AG09309 (cell line): ENCODE data around the gene BICDL2.
A peak's percentile ranks its signal among the peaks of the same experiment; 100 is the strongest.

Source experiments
- DNase-seq: peaks from one replicate; pipeline ENCODE4 v3.0.0-alpha.2; 2010; ENCODE audit warnings: low read depth
- H3K4me3 ChIP-seq: 2 replicates; pipeline ENCODE4 v1.5.1; 2011; ENCODE audit warnings: mild to moderate bottlenecking, low read depth, low read length, moderate library complexity; ENCODE audit not compliant: control insufficient read depth
- CTCF ChIP-seq: IDR thresholded peaks from 2 replicates; pipeline ENCODE4 v1.5.1; 2011; ENCODE audit warnings: mild to moderate bottlenecking, low read depth, low read length, inconsistent platforms; ENCODE audit not compliant: insufficient read depth, control insufficient read depth; ENCODE audit errors: missing control alignments

BICDL2 gene

DNA sequence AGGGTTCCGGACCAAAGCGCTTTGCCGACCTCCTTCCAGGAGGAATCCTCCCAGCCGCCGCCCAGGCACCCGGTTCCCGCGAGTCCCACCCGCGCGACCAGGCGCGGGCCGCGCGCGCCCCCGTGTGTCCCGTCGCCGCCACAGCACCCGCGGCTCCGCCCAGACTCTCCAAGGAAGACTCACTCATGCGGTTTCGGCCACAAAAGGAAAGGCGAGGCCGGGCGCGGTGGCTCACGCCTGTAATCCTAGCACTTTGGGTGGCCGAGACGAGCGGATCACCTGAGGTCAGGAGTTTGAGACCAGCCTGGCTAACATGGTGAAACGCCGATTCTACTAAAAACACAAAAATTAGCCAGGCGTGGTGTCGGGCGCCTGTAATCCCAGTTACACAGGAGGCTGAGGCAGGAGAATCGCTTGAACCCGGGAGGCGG, 53.0 kb downstream of the BICDL2 start:
- TF ChIP-seq CTCF: peak; percentile 49
- DNase-seq: no peak
- H3K4me3 ChIP-seq: peak overlapping the region; percentile 24

DNA sequence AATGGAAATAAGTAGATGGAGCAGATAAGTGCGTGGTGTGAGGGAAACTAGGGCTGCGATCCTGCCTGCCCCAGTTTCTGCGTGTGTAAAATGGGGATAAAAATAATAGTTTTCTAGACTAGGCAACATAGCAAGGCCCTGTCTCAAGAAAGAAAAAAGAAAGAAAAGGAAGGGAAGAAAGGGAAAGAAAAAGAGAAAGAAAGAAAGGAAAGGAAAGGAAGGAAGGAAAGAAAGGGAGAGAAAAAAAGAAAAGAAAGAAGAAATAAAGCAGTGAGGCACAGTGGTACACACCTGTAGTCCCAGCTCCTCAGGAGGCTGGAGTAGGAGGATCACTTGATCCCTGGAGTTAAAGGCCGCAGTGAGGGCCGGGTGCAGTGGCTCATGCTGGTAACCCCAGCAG, 54.3 kb downstream of the BICDL2 start:
- no peak overlapping the region for H3K4me3 ChIP-seq
- TF ChIP-seq CTCF: no peak
- DNase-seq: no peak

DNA sequence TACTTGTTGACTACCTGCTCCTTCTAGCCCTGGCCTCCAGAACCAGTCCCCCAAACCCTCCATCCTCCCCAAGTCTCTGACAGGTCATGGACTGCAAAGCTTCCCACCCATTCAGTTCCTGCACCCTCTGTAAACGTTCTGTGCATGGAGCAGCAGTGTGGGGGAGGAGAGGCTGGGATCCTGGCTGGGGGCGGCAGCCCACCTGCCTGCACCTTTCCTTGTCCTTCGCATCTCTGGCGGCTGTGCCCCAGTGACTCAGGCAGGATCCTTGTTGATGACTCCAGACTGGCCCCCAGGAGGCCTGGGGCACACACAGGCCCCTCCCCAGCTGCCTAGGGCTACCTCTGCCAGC, 54.9 kb downstream of the BICDL2 start:
- H3K4me3 ChIP-seq: no peak overlapping the region
- no peak for DNase-seq
- no peak for TF ChIP-seq CTCF

GRCh38 chr16:2981177-2981898, 55.4 kb downstream of the BICDL2 start:
- TF ChIP-seq CTCF: no peak
- no peak overlapping the region; the same call in 1 of the 2 replicates for H3K4me3 ChIP-seq
- no peak for DNase-seq

GRCh38 chr16:2980227-2981176, 56.2 kb downstream of the BICDL2 start, which contains the start of gene PKMYT1:
Gene PKMYT1, minus strand, starts transcription at chr16:2980446. Its CDS starts 789 bp downstream, at chr16:2979657.
- no peak for TF ChIP-seq CTCF
- no peak for DNase-seq
- H3K4me3 ChIP-seq: peak within 1 kb of the TSS; percentile 80

- DNase-seq: no peak
- TF ChIP-seq CTCF: no peak
- H3K4me3 ChIP-seq: peak overlapping the region; percentile 80
Observed at GRCh38 chr16:2979669-2980226, 57.0 kb downstream of the BICDL2 start.
